PFSK-1 (cell line): Measurements from ENCODE around the gene ARHGEF18.

ENCODE experiments used
- FOXP2 ChIP-seq: optimal IDR thresholded peaks from 2 replicates; pipeline ENCODE3; 2011; ENCODE audit warnings: borderline replicate concordance, control low read depth, inconsistent platforms; ENCODE audit not compliant: insufficient read depth; ENCODE audit errors: extremely low read length, extremely low read depth
- POLR2AphosphoS5 ChIP-seq: IDR thresholded peaks from 2 replicates; pipeline ENCODE4 v1.6.1; 2012; ENCODE audit warnings: low read depth, mild to moderate bottlenecking, control low read depth, low read length, moderate library complexity
- SIN3A ChIP-seq: IDR thresholded peaks from 2 replicates; pipeline ENCODE4 v1.6.1; 2012; ENCODE audit warnings: mild to moderate bottlenecking, low read length, moderate library complexity, borderline replicate concordance; ENCODE audit not compliant: insufficient read depth
- TAF1 ChIP-seq: IDR thresholded peaks from 2 replicates; pipeline ENCODE4 v1.6.1; 2012; ENCODE audit warnings: low read length, control low read depth, borderline replicate concordance; ENCODE audit not compliant: insufficient read depth
- TF ChIP-seq, protein P1 (sequence below), 2 experiments: IDR thresholded peaks; 2 replicates each; pipeline versions ENCODE4 v1.6.1 to v1.8.0; 2011 to 2012; ENCODE audit warnings: low read depth in 2 of 2, low read length in 2 of 2, control low read depth in 1 of 2, inconsistent platforms in 1 of 2, mild to moderate bottlenecking in 1 of 2, moderate library complexity in 1 of 2; ENCODE audit not compliant: insufficient read depth in 1 of 2

DNA sequence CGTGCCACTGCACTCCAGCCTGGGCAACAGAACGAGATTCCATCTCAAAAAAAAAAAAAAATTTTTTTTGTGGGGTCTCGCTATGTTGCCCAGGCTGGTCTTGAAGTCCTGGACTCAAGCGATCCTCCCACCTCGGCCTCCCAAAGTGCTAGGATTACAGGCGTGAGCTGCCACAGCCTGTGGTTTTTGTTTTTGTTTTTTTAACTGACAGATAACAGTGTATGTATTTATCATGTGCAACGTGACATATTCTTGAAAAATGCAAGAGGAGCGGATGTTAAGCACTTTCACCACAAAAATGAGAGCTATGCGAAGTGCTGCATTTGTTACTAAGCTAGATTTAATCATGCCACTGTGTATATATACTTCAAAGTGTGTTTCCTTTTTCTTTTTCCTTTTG is 49.0 kb downstream of the ARHGEF18 start:
- TF ChIP-seq, protein P1, sequence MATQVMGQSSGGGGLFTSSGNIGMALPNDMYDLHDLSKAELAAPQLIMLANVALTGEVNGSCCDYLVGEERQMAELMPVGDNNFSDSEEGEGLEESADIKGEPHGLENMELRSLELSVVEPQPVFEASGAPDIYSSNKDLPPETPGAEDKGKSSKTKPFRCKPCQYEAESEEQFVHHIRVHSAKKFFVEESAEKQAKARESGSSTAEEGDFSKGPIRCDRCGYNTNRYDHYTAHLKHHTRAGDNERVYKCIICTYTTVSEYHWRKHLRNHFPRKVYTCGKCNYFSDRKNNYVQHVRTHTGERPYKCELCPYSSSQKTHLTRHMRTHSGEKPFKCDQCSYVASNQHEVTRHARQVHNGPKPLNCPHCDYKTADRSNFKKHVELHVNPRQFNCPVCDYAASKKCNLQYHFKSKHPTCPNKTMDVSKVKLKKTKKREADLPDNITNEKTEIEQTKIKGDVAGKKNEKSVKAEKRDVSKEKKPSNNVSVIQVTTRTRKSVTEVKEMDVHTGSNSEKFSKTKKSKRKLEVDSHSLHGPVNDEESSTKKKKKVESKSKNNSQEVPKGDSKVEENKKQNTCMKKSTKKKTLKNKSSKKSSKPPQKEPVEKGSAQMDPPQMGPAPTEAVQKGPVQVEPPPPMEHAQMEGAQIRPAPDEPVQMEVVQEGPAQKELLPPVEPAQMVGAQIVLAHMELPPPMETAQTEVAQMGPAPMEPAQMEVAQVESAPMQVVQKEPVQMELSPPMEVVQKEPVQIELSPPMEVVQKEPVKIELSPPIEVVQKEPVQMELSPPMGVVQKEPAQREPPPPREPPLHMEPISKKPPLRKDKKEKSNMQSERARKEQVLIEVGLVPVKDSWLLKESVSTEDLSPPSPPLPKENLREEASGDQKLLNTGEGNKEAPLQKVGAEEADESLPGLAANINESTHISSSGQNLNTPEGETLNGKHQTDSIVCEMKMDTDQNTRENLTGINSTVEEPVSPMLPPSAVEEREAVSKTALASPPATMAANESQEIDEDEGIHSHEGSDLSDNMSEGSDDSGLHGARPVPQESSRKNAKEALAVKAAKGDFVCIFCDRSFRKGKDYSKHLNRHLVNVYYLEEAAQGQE (IDR thresholded peaks at IDR 0.05; ENCODE audit: insufficient read depth in 1 of 2, low read depth in 2 of 2, low read length in 2 of 2), result no peak
- TF ChIP-seq POLR2AphosphoS5 (no peak), TAF1 (no peak), SIN3A (no peak), FOXP2 (no peak)
